Thyroid gland (tissue), 4 donors: ENCODE measurements around the gene PLCD3. TPM values are rescaled to one million over a fixed set of nuclear protein-coding genes. Genes with fewer than 3 reads are reported as not detected.
A peak's percentile ranks its signal among the peaks of the same experiment; 100 is the strongest.

Experiments
- DNase-seq, 2 donors: peaks; one replicate each; pipeline ENCODE4 v3.0.0-alpha.2; 2019
- H3K27ac ChIP-seq, 3 donors: fragments of 200-600 bp; sonication (generic); 1 replicate in 2 of 3; 2 replicates in 1 of 3; pipeline ENCODE4 v1.5.1; 2016 to 2019; ENCODE audit warnings: mild to moderate bottlenecking in 1 of 3, moderate library complexity in 1 of 3
- H3K27me3 ChIP-seq: fragments of 200-600 bp; sonication (generic); one replicate; pipeline ENCODE4 v1.5.1; 2019
- H3K36me3 ChIP-seq, 2 donors: fragments of 200-600 bp; sonication (generic); one replicate each; pipeline ENCODE4 v1.5.1; 2016 to 2019
- H3K4me1 ChIP-seq, 2 donors: fragments of 200-600 bp; sonication (generic); one replicate each; pipeline ENCODE4 v1.5.1; 2017 to 2019
- H3K4me3 ChIP-seq, 3 donors: fragments of 200-600 bp; sonication (generic); replicated peaks in 1 of 3; 1 replicate in 2 of 3; 2 replicates in 1 of 3; pipeline ENCODE4 v1.5.1; 2016; ENCODE audit warnings: mild to moderate bottlenecking in 1 of 3
- H3K9me3 ChIP-seq: fragments of 200-600 bp; sonication (generic); one replicate; pipeline ENCODE4 v1.5.1; 2017
- POLR2A ChIP-seq, 2 donors: fragments of 450-650 bp; IDR thresholded peaks; one replicate each; pipeline ENCODE4 v1.6.1; 2017; ENCODE audit warnings: antibody characterized with exemption in 2 of 2, mild to moderate bottlenecking in 2 of 2, moderate library complexity in 1 of 2
- WGBS, 2 donors: methylation state at CpG; one replicate each; pipeline ENCODE4 v1.1.5; 2017; 5-methylcytosine and 5-hydroxymethylcytosine counted together
- intact Hi-C: fragments of 100-400 bp; cut with DNase I; formaldehyde crosslinking; loops from one replicate; pipeline ENCODE4 v1.15.1; 2023
- total RNA-seq, 4 donors: library from RNA; depleted of rRNA; stranded (reverse); fragments of >200 nt; gene quantifications; one replicate each; pipeline ENCODE4 v1.2.3, GENCODE V29; 2016
- TF ChIP-seq, protein P1 (sequence below), 6 experiments: fragments of 200-600 bp in 3 of 6; fragments of 450-650 bp in 3 of 6; sonication (generic) in 3 of 6; IDR thresholded peaks; one replicate each; pipeline ENCODE4 v1.5.1; 2016 to 2019; ENCODE audit warnings: antibody characterized with exemption in 6 of 6, mild to moderate bottlenecking in 2 of 6, inconsistent platforms in 1 of 6, moderate library complexity in 1 of 6

Gene PLCD3
- total RNA-seq, 4 donors from 2014 or later = 8.6 to 24.8 (median 16.9) TPM

DNA sequence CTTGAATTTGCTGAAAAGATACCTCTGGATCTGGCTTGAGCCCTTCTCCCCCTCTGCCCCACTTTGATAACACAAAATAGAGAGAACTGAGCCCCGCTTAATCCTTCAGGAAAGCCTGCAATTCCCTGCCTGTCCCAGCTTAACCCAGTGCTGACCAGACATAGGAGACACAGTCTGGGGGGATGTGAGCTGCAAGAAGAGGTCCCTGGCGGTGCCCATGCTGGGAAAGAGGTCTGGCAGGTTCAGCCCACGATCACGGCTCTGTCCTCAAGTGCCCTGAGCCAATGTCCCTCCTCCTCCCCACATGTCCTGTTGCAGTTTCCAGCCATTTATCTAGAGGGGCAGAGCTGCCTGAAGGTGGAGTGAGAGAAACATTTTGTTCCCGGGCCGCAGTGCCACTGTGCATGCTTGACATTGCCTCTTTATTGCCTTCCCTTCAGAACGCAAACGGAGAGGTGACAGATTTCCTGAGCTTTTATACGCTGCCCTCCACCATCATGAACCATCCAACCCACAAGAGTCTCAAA is 29.0 kb downstream of the PLCD3 start:
- H3K4me3 ChIP-seq = no peak overlapping the region
- intact Hi-C loops = loop anchor here (5.0 kb wide), 1 partner anchor 181 kb away; no protein-coding TSS in a partner anchor
- no peaks in the 10 kb centered on the region for H3K9me3 ChIP-seq
- H3K4me1 ChIP-seq = peaks cover 0 to 30% of the 10 kb centered on the region in 2 donors
- peak overlapping the region in 2 of 3 donors; percentile 6 to 63 for H3K27ac ChIP-seq
- H3K36me3 ChIP-seq = peaks cover 71 to 72% of the 10 kb centered on the region in 2 donors
- no peaks in the 10 kb centered on the region for H3K27me3 ChIP-seq
- 82 to 89% methylated on average over 9 of the region's 9 CpGs for WGBS, 2 donors
- TF ChIP-seq POLR2A (IDR thresholded peaks at IDR 0.05) = no peak
- TF ChIP-seq, protein P1, sequence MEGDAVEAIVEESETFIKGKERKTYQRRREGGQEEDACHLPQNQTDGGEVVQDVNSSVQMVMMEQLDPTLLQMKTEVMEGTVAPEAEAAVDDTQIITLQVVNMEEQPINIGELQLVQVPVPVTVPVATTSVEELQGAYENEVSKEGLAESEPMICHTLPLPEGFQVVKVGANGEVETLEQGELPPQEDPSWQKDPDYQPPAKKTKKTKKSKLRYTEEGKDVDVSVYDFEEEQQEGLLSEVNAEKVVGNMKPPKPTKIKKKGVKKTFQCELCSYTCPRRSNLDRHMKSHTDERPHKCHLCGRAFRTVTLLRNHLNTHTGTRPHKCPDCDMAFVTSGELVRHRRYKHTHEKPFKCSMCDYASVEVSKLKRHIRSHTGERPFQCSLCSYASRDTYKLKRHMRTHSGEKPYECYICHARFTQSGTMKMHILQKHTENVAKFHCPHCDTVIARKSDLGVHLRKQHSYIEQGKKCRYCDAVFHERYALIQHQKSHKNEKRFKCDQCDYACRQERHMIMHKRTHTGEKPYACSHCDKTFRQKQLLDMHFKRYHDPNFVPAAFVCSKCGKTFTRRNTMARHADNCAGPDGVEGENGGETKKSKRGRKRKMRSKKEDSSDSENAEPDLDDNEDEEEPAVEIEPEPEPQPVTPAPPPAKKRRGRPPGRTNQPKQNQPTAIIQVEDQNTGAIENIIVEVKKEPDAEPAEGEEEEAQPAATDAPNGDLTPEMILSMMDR (IDR thresholded peaks at IDR 0.05) = no peak
- DNase-seq = no peak

GRCh38 chr17:45102856-45103255 is 29.5 kb downstream of the PLCD3 start:
- TF ChIP-seq, protein P1 (IDR thresholded peaks at IDR 0.05) = no peak
- TF ChIP-seq POLR2A (IDR thresholded peaks at IDR 0.05) = no peak
- Histone ChIP-seq H3K36me3 (peaks cover 71 to 72% of the 10 kb centered on the region in 2 donors), H3K27me3 (no peaks in the 10 kb centered on the region), H3K4me3 (no peak overlapping the region), H3K27ac (peak overlapping the region; percentile 6 to 63 (median 28)), H3K9me3 (no peaks in the 10 kb centered on the region), H3K4me1 (peaks cover 0 to 30% of the 10 kb centered on the region in 2 donors)
- peak; percentile 13 to 38 for DNase-seq
- intact Hi-C loops = loop anchor here (5.0 kb wide), 1 partner anchor 181 kb away; no protein-coding TSS in a partner anchor
- 65 to 84% methylated on average over 6 to 9 of the region's 9 CpGs for WGBS, 2 donors

DNA sequence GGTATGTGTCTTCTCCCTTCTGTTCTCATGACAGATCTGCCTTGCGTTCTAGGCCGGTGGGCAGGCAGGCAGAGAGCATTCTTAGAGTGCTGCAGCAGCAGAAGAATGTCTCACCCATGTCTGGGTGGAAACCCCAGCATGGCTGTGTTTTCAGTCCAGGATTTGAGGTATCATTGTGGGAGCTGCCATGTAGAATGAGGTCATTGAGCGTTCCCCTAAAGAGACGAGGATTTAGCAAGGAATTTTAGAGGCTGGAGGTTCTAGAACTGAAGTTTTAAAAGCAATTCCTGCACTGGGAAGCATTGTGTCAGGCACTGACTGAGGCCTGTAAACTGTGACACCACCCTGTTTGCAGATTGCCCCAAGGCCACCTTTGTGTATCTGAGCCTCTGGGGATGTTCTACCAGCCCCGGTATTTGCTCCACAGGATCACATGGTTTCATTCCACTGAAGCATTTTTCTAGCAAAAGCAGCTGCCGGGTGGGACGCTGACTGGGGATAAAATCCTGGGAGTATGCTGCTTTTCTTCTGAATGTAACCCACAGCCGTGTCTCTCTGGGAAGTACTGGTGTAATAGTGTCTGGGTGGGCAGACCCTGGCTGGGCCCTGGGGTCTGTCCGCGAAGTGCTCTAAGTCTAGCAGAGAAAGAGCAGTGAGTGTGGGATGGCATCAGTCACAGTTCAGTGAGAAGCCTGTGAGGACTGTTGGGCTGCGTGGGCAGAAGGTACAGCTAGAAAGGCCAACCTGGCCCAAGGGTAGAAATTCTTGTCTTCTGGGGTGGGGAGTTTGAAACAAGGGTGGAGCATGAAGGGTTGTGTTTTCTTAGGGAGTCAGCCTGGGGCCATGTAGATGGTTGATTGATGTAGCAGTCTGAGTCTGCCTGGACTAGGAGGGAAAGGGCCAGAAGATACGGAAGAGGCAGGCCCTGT is 30.2 kb downstream of the PLCD3 start:
- 76 to 77% methylated on average over 11 to 12 of the region's 12 CpGs for WGBS, 2 donors
- Histone ChIP-seq H3K27ac (peak overlapping the region in 2 of 3 donors; percentile 21 to 63), H3K9me3 (no peaks in the 10 kb centered on the region), H3K36me3 (peaks cover 71 to 74% of the 10 kb centered on the region in 2 donors), H3K4me1 (peaks cover 0 to 30% of the 10 kb centered on the region in 2 donors), H3K4me3 (no peak overlapping the region), H3K27me3 (no peaks in the 10 kb centered on the region)
- no peak for TF ChIP-seq POLR2A (IDR thresholded peaks at IDR 0.05)
- TF ChIP-seq, protein P1 (IDR thresholded peaks at IDR 0.05) = no peak
- peak; percentile 62 to 71 for DNase-seq
- intact Hi-C loops = loop anchor here (5.0 kb wide), 1 partner anchor 180 kb away; no protein-coding TSS in a partner anchor

- H3K36me3 ChIP-seq = peaks cover 71 to 74% of the 10 kb centered on the region in 2 donors
- DNase-seq = no peak
These were observed 30.8 kb downstream of the PLCD3 start for GRCh38 chr17:45101546-45101882.

More at GRCh38 chr17:45101546-45101882, 30.8 kb downstream of the PLCD3 start:
- no peak overlapping the region for H3K4me3 ChIP-seq
- no peaks in the 10 kb centered on the region for H3K27me3 ChIP-seq
- intact Hi-C loops = loop anchor here (5.0 kb wide), 1 partner anchor 179 kb away; no protein-coding TSS in a partner anchor
- H3K27ac ChIP-seq = peak overlapping the region in 2 of 3 donors; percentile 21 to 63
- WGBS, 2 donors = 78 to 89% methylated on average over 9 of the region's 9 CpGs
- H3K9me3 ChIP-seq = no peaks in the 10 kb centered on the region
- TF ChIP-seq, protein P1 (IDR thresholded peaks at IDR 0.05) = no peak
- TF ChIP-seq POLR2A (IDR thresholded peaks at IDR 0.05) = no peak
- peaks cover 0 to 30% of the 10 kb centered on the region in 2 donors for H3K4me1 ChIP-seq
